Panc1 (cell line): ENCODE measurements around the gene MYO3B. TPM values are rescaled to one million over a fixed set of nuclear protein-coding genes. Genes with fewer than 3 reads are reported as not detected.

Experiments used
- ATAC-seq: fragments of 200-7000 bp; cut with Tn5 transposase; 2 replicates; pipeline ENCODE4 v1.9.1; 2020; ENCODE audit warnings: mild to moderate bottlenecking, moderate library complexity
- BruUV-seq: library from RNA; stranded (reverse); fragments of 400-500 nt; replicated peaks from 2 replicates; lab custom pipeline; 2021; lab: Mats Ljungman, UMichigan
- CTCF ChIA-PET: fragments of 300-600 bp; sonication (Branson Sonifier 250); formaldehyde crosslinking; loops from one replicate; lab custom pipeline; 2022; ENCODE audit warnings: antibody characterized with exemption; lab: Charles Lee
- POLR2A ChIA-PET: fragments of 300-600 bp; sonication (Branson Sonifier 250); formaldehyde crosslinking; loops from one replicate; lab custom pipeline; 2022; ENCODE audit warnings: antibody characterized with exemption; lab: Charles Lee
- DNase-seq: peaks from one replicate; pipeline ENCODE4 v3.0.0-alpha.2; 2010; ENCODE audit warnings: low read depth, low spot score
- H3K27ac ChIP-seq: 2 replicates; pipeline ENCODE4 v1.5.1; 2011; ENCODE audit warnings: mild to moderate bottlenecking, low read length, inconsistent platforms
- H3K27me3 ChIP-seq: fragments of 200-500 bp; sonication (Bioruptor generic); 2 replicates; pipeline ENCODE4 v1.6.0; 2014; ENCODE audit warnings: low read length, inconsistent platforms; ENCODE audit not compliant: control insufficient read depth, insufficient read depth
- H3K36me3 ChIP-seq: fragments of 200-500 bp; sonication (Bioruptor generic); 2 replicates; pipeline ENCODE4 v1.5.1; 2014; ENCODE audit warnings: inconsistent platforms, mild to moderate bottlenecking, low read length, moderate library complexity; ENCODE audit not compliant: control insufficient read depth, insufficient read depth
- H3K4me1 ChIP-seq: 2 replicates; pipeline ENCODE4 v1.5.1; 2011; ENCODE audit warnings: inconsistent platforms, mild to moderate bottlenecking, low read length, moderate library complexity; ENCODE audit not compliant: control insufficient read depth, insufficient read depth
- H3K4me3 ChIP-seq, 2 experiments: 2 replicates each; pipeline ENCODE4 v1.5.1; 2011 to 2012; ENCODE audit warnings: low read depth in 2 of 2, low read length in 2 of 2, mild to moderate bottlenecking in 2 of 2, inconsistent platforms in 1 of 2, moderate library complexity in 1 of 2
- H3K9me3 ChIP-seq: fragments of 200-500 bp; sonication (Bioruptor generic); 2 replicates; pipeline ENCODE4 v1.5.1; 2014; ENCODE audit warnings: low read depth, mild to moderate bottlenecking, inconsistent platforms, low read length, moderate library complexity; ENCODE audit not compliant: control insufficient read depth, insufficient read depth
- CTCF ChIP-seq: fragments of 450-650 bp; IDR thresholded peaks from 2 replicates; pipeline ENCODE4 v1.5.1; 2017; ENCODE audit warnings: mild to moderate bottlenecking
- POLR2AphosphoS5 ChIP-seq: IDR thresholded peaks from 2 replicates; pipeline ENCODE4 v1.6.1; 2012; ENCODE audit warnings: mild to moderate bottlenecking, low read depth, low read length, moderate library complexity
- REST ChIP-seq, 2 experiments: IDR thresholded peaks; 2 replicates each; pipeline ENCODE4 v1.6.1; 2011 to 2012; ENCODE audit warnings: low read depth in 2 of 2, control low read depth in 1 of 2, low read length in 1 of 2, mild to moderate bottlenecking in 1 of 2, moderate library complexity in 1 of 2; ENCODE audit not compliant: insufficient read depth in 1 of 2
- SIN3A ChIP-seq: IDR thresholded peaks from 2 replicates; pipeline ENCODE4 v1.6.1; 2012; ENCODE audit warnings: low read depth, mild to moderate bottlenecking, low read length, moderate library complexity, borderline replicate concordance; ENCODE audit not compliant: insufficient read depth
- TCF7L2 ChIP-seq: IDR thresholded peaks from 2 replicates; pipeline ENCODE4 v1.6.1; 2011; ENCODE audit warnings: mild to moderate bottlenecking, low read depth, low read length, inconsistent platforms
- in situ Hi-C: cut with HindIII; loops from 2 replicates; pipeline ENCODE4 v1.10.0; 2016; ENCODE audit warnings: low sequenced_read_pairs, low pct_unique_long_range_greater_than_20kb
- intact Hi-C: fragments of 100-400 bp; cut with micrococcal nuclease; formaldehyde crosslinking; loops from one replicate; pipeline ENCODE4 v1.10.0; 2022; ENCODE audit not compliant: unreplicated experiment
- total RNA-seq: library from RNA; stranded (reverse); gene quantifications from one replicate; pipeline ENCODE4 v1.2.1, GENCODE V29; 2021; ENCODE audit not compliant: unreplicated experiment

Gene MYO3B
- total RNA-seq, 1 experiment from 2014 or later: 0.05 TPM

- Histone ChIP-seq H3K4me3 (no peak overlapping the region), H3K27me3 (peaks cover 23% of the 10 kb centered on the region), H3K36me3 (no peaks in the 10 kb centered on the region), H3K9me3 (no peaks in the 10 kb centered on the region), H3K27ac (no peak overlapping the region), H3K4me1 (no peaks in the 10 kb centered on the region)
- no peak for ATAC-seq
- in situ Hi-C loops: no loop called here
- TF ChIP-seq SIN3A (no peak), TCF7L2 (no peak), REST (IDR thresholded peaks at IDR 0.05; ENCODE audit: insufficient read depth in 1 of 2, low read depth in 2 of 2, low read length in 1 of 2) (no peak), CTCF (no peak), POLR2AphosphoS5 (no peak)
- ChIA-PET CTCF (no interaction called here), POLR2A (no interaction called here)
- no peak for DNase-seq
- no TSS peak for BruUV-seq
- intact Hi-C loops: no loop called here
These were observed 385.5 kb downstream of the MYO3B start for GRCh38 chr2:170563401-170563800.

GRCh38 chr2:170566138-170566537, 388.2 kb downstream of the MYO3B start:
- H3K27me3 ChIP-seq: peaks cover 23% of the 10 kb centered on the region
- no peaks in the 10 kb centered on the region for H3K36me3 ChIP-seq
- ChIA-PET POLR2A (no interaction called here), CTCF (no interaction called here)
- H3K9me3 ChIP-seq: no peaks in the 10 kb centered on the region
- no TSS peak for BruUV-seq
- intact Hi-C loops (no loop called here), in situ Hi-C loops (no loop called here)
- ATAC-seq (no peak), DNase-seq (no peak)
- TF ChIP-seq POLR2AphosphoS5 (no peak), SIN3A (no peak), TCF7L2 (no peak), CTCF (no peak), REST (IDR thresholded peaks at IDR 0.05; ENCODE audit: insufficient read depth in 1 of 2, low read depth in 2 of 2, low read length in 1 of 2) (no peak)
- H3K4me1 ChIP-seq: no peaks in the 10 kb centered on the region
- H3K4me3 ChIP-seq: no peak overlapping the region
- no peak overlapping the region for H3K27ac ChIP-seq
